Cardiac fibroblast (primary cell): ENCODE data around the gene EYS.
A peak's percentile ranks its signal among the peaks of the same experiment; 100 is the strongest.

Source experiments
- DNase-seq, 2 donors: peaks; one replicate each; pipeline versions ENCODE4 v3.0.0 to v3.0.0-alpha.2; 2010; ENCODE audit warnings: low read depth in 2 of 2
- H3K4me3 ChIP-seq, 2 donors: replicated peaks in 1 of 2; 1 replicate in 1 of 2; 2 replicates in 1 of 2; pipeline ENCODE4 v1.5.1; 2011; ENCODE audit warnings: low read depth in 2 of 2, low read length in 2 of 2, mild to moderate bottlenecking in 2 of 2, moderate library complexity in 1 of 2
- TF ChIP-seq, protein P1 (sequence below): IDR thresholded peaks from one replicate; pipeline ENCODE4 v1.5.1; 2011; ENCODE audit warnings: low read depth, mild to moderate bottlenecking, low read length, inconsistent platforms

EYS gene

DNA sequence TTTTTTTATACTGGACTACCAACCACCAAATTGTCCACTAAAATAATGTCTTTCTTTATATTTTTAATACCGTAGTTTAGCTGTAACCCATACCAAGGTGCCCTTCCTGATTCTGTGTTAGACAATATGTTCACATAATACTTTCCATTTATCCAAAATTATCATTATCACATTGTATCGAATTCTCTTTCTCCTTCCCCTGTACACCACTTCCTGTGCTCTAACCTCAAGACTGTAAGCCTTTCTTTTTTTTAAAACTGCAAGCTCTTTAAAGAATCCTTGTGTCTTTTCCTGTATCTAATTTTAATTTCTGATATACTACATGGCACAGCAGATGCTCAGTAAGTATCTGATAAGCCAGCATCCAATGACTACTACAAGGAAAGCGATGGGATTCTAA is 917.5 kb downstream of the EYS start:
- DNase-seq, result no peak
- TF ChIP-seq, protein P1, sequence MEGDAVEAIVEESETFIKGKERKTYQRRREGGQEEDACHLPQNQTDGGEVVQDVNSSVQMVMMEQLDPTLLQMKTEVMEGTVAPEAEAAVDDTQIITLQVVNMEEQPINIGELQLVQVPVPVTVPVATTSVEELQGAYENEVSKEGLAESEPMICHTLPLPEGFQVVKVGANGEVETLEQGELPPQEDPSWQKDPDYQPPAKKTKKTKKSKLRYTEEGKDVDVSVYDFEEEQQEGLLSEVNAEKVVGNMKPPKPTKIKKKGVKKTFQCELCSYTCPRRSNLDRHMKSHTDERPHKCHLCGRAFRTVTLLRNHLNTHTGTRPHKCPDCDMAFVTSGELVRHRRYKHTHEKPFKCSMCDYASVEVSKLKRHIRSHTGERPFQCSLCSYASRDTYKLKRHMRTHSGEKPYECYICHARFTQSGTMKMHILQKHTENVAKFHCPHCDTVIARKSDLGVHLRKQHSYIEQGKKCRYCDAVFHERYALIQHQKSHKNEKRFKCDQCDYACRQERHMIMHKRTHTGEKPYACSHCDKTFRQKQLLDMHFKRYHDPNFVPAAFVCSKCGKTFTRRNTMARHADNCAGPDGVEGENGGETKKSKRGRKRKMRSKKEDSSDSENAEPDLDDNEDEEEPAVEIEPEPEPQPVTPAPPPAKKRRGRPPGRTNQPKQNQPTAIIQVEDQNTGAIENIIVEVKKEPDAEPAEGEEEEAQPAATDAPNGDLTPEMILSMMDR, result no peak

DNA sequence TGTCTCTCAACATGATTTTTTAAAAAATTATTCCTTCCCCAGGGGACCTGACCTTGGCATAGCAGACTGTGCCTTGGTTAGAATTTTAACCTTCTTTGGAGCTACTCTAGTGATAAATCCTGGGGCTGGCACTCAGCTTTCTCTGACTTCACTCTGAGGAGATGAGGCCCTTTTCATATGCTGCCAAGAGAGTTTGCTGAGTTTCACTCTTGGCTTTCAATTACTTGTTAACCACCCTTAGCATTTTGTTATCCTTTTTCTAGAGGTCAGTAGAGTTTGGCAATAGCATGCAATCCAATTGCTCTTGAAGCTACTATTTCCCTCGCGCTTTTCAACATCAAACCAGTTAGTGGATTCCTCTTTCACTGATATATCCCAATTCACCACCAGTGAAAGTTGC is 920.3 kb downstream of the EYS start:
- H3K4me3 ChIP-seq, result no peak overlapping the region
- TF ChIP-seq, protein P1, result no peak
- peak in 1 of 2 donors; percentile 30 for DNase-seq

More for the DNA sequence above, 917.5 kb downstream of the EYS start:
- no peak overlapping the region for H3K4me3 ChIP-seq

GRCh38 chr6:64782877-64783276 is 924.1 kb downstream of the EYS start:
- TF ChIP-seq, protein P1, result no peak
- DNase-seq, result no peak
- no peak overlapping the region for H3K4me3 ChIP-seq

DNA sequence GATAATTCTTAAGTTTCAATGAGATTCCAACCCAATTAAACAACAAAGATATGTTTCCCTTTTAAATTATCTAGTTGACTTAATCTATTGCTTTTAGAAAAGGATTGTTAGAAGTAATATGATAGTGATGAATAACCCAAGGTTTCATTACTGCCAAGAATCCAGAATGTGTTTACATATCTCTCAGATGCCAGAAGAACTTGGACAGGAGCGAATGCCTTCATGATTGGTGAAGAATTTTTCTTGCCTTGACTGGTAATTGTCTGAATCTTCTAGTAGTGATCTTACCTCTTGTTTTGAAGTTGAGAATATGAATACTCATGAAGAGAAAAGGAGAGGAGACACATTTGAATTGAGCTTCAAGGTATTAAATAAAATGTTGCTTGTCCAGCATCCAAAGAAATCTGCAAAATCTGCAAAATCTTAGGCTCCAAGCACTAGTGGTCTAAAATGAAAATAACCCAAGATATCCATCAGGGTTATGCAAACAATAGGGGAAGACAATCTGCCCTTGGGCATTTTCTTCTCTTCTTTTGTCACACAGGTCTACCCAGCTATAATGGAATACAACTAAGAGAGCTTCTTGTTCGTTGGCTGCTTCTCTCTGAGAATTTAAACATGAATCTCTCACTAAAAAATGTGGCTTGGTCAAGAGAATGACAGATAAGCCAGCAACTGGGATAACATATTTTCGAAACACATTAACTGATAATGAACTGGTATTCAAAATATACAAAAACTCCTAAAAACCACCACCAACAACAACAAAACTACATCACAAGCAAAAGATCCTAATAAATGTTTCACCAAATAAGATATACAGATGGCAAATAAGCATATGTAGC is 928.9 kb downstream of the EYS start:
- TF ChIP-seq, protein P1, result no peak
- H3K4me3 ChIP-seq, result no peak overlapping the region
- DNase-seq, result peak in 1 of 2 donors; percentile 34

DNA sequence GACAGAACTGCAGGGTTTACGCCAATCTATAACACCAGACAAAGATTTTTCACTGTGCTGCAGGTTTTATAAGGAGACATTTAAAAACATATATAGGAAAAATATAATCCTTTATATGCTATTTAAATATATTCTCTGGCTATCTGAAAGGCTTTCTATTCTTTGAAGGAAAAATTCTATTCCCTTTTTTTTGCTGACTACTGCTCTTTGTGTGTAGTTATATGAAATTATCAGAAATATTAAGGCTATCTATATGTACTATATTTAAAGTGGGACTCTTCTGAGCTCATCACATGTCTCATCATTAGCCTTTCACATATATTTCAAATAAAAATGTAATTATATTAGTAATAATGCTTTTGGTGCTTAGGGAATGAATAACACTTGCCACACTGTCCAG is 930.7 kb downstream of the EYS start:
- DNase-seq, result no peak
- TF ChIP-seq, protein P1, result no peak
- no peak overlapping the region for H3K4me3 ChIP-seq

- DNase-seq, result no peak
- TF ChIP-seq, protein P1, result no peak
- H3K4me3 ChIP-seq, result no peak overlapping the region
Observed at GRCh38 chr6:64774881-64775280, 932.1 kb downstream of the EYS start.
